GM21447 (cell line): ENCODE data around the gene PTPN4.

Experiments
- ATAC-seq: cut with Tn5 transposase; IDR thresholded peaks from one replicate; pipeline ENCODE4 v1.9.1; 2021; ENCODE audit not compliant: unreplicated experiment

Gene PTPN4

GRCh38 chr2:119732601-119733164, 27.0 kb upstream of the PTPN4 start:
- no peak for ATAC-seq

- no peak for ATAC-seq
Measured at GRCh38 chr2:119734047-119734446, 25.7 kb upstream of the PTPN4 start.

- no peak for ATAC-seq
Measured at GRCh38 chr2:119735565-119735964, 24.2 kb upstream of the PTPN4 start.

GRCh38 chr2:119736021-119736420, 23.7 kb upstream of the PTPN4 start:
- ATAC-seq, result no peak

- no peak for ATAC-seq
Measured at GRCh38 chr2:119739580-119740255, 20.0 kb upstream of the PTPN4 start.

- no peak for ATAC-seq
Measured at GRCh38 chr2:119741001-119741400, 18.7 kb upstream of the PTPN4 start.

- no peak for ATAC-seq
Measured at GRCh38 chr2:119741868-119742267, 17.9 kb upstream of the PTPN4 start.

- no peak for ATAC-seq
Measured at GRCh38 chr2:119744335-119744939, 15.3 kb upstream of the PTPN4 start.

- ATAC-seq, result no peak
Measured at GRCh38 chr2:119745566-119745965, 14.2 kb upstream of the PTPN4 start.

- ATAC-seq, result no peak
Measured at GRCh38 chr2:119746836-119747686, 12.7 kb upstream of the PTPN4 start.

GRCh38 chr2:119748135-119748534, 11.6 kb upstream of the PTPN4 start:
- no peak for ATAC-seq

- ATAC-seq, result no peak
Measured at GRCh38 chr2:119749477-119750012, 10.2 kb upstream of the PTPN4 start.

- no peak for ATAC-seq
Measured at GRCh38 chr2:119751706-119752105, 8.0 kb upstream of the PTPN4 start.

- ATAC-seq, result no peak
Measured at GRCh38 chr2:119753041-119753929, 6.4 kb upstream of the PTPN4 start.

- no peak for ATAC-seq
Measured at GRCh38 chr2:119753930-119754321, 5.8 kb upstream of the PTPN4 start.

GRCh38 chr2:119755906-119756305, 3.8 kb upstream of the PTPN4 start:
- ATAC-seq, result no peak

GRCh38 chr2:119756837-119757236, 2.9 kb upstream of the PTPN4 start:
- no peak for ATAC-seq

GRCh38 chr2:119758881-119759450, 756 bp upstream of the PTPN4 start:
- ATAC-seq, result no peak

GRCh38 chr2:119760237-119760955, 674 bp downstream of the PTPN4 start:
- ATAC-seq, result peak; percentile 2

GRCh38 chr2:119760956-119761275, 1.2 kb downstream of the PTPN4 start:
- no peak for ATAC-seq
